Stromal cell of bone marrow (primary cell): ENCODE data around the gene LHFPL2.
"Not testable (repeated sequence)": the region's sequence is repeated elsewhere in the genome, so short reads cannot be mapped to it uniquely, and the experiment has no call there.

Experiments
- DNase-seq: peaks from one replicate; pipeline ENCODE4 v3.0.0-alpha.2; 2012; ENCODE audit warnings: low read depth

LHFPL2 gene

DNA sequence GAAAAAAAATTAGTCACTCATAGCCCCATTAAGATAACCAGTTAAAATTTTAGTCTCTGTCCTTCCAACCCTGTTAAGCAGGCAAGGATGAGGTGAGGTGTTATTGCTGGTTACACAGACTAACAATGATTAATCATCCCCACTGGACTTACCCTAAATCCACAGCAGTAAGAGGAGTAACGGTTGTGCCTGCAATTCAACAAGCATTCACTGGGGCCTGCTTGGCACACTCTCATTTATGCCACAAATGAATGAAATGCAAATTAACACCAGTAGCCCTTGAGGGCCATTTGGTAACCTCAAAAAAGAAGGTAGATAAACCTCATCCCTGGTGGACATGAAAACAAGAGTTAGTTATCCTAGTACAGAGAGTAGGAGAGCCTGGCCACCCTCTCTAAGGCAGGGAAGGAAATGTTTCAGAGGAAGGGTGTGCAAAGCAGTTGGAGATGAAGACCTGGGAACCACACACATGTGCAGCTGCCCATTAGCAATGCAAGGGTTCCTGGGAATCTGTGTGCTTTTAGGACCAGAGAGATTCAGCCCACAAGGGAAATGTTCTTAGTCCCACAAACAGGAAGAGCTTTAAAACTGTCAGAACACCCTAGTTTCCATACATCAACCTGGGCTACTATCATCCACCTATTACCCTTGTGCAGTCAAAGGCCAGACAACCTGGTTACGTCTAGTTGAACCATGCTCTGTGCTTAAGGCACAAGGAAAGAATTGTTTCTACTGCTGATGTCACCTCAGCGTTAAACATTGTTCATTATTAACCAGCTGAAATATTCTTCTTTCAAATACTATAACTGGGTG lies 7.7 kb downstream of the LHFPL2 start:
- no peak for DNase-seq

DNA sequence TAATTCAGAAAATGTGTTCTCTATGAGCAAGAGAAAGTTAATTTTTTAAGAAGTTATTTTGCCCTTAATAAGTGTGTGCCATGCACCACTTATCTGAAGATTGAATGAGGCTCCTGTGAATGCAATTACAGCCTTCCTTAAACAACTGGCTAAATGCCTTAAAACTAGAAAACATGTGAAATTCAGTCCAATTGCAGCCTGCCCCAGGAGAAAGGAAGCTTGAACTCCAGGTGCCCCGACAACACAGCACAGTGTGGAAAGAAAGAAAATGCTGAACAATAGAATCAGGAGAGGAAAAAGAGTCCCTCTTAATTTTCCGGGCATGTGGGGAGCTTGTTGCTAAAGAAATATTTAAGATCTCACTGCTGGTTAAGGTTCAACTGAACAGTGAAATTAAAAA lies 8.8 kb downstream of the LHFPL2 start:
- DNase-seq, result no peak

DNA sequence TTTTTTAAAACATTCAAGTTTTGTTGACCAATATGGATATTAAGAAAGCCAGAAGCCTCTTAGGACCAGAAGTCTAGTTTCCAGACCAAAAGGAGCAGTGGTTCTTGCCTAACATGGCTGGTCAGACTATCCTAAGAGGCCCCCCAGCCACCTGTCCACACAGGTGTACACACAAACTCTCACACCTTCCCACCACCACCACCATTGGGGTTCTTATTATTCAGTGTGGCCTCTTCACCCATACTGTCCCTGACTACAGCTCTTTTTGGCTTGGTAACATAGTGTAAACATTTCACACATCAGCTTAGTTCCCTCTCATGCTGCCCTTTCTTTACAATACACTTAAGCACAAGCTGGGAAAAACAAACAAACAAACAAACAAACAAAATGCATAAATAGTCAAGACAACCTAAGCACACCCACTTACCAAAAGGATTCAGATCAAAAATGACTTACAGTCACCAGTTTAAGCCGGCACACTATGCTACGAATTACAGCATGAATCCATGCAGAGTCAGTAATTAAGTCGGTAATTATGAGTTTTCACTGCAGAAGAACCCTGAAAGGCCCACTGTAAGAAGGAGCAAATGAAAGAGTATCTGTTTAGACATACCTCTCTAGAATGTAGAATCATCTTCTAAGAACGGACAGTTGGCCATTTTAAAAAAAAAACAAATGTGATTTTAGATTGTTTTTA lies 9.5 kb downstream of the LHFPL2 start:
- DNase-seq, result no peak

DNA sequence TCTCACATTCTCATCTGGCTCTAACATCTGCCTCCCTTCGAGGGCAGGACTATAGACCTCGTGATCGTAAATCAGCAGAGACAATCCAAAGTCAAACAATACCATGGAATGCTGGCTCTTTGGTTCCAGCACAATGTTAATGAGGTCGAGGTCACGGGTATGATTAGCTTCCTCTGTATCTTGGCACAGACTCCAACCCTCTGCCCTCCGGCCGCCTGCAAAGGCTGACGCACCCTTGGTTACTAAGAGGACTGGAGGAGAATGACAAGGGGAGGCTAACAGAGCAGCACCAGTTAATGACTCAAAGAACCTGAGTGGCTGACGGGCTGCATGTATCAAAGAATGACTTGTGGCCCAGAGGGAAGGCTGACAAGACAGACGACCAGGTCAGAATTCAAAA lies 10.1 kb downstream of the LHFPL2 start:
- DNase-seq, result peak; percentile 80

DNA sequence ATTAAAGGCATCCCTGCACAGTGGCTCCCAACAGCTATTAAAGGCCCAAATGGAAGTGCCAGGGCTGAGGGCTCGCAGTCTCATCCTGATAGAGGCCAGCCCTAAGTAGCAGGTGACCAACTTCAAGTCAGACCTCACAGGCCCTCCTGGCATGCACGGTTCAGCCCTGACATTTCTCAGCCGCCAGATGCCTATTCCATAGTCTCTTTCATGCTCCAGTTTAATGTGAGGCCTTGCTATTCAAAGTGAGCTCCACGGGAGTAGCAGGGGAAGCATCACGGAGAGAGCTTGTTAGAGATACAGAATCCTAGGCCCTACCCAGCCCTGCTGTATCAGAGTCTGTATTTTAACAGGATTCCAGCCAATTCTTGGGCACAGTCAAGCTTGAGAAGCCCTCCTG lies 11.1 kb downstream of the LHFPL2 start:
- no peak for DNase-seq

DNA sequence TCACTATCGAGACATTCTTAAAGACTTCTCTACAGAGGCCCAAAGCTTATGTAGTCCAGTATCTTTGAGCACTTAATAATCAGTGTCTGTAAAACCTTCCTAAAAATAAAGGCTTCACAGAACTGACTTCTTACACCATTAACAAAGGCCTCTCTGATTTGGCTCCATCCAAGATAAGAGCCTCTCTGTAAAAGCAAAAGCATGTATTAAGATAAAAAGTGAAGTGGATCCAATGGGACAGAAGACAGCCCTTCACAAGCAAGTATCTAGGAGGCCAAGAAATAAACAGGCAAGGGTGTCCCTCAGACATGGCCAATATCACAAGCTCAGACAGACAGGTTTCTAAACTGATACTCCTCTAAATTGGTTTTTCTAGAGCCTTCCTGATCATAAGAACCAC lies 11.9 kb downstream of the LHFPL2 start:
- DNase-seq, result no peak

DNA sequence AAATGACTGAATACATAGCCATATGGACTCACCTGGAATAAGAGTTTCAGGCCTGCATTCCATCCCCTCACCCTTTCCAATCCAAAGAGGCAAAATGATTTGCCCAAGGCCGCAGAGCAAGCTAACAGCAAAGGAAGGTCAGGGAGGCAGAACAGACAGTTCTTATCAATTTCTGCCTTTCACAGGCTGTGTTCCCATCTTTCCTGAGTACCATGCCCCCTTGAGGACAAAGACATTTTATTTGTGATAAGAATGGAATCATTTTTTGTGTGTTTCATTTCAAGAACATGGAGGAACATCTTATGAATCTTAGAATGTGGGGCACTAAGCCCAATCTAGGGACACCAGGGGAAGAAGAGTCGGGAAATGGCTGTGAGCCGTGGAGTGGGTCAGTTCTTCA lies 13.9 kb downstream of the LHFPL2 start:
- no peak for DNase-seq

DNA sequence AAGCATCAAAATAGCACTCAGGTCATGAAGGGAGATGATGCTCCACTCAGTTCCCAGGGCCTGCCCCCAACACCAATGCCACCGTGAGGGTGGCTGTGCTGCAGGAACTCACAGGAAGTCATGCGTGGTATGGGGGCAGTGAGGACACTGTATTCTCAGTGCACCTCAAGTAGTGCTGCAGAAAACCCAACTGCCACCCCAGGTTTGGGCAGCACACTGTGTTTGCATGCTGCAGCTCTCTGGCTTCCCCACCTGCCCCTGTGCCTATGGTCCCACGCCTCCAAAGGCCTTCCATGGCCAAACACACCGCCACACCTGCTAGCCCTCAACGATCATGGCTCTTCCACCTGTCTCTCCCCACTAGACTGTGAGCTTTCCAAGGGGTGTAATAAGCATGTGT lies 14.3 kb downstream of the LHFPL2 start:
- DNase-seq, result no peak

DNA sequence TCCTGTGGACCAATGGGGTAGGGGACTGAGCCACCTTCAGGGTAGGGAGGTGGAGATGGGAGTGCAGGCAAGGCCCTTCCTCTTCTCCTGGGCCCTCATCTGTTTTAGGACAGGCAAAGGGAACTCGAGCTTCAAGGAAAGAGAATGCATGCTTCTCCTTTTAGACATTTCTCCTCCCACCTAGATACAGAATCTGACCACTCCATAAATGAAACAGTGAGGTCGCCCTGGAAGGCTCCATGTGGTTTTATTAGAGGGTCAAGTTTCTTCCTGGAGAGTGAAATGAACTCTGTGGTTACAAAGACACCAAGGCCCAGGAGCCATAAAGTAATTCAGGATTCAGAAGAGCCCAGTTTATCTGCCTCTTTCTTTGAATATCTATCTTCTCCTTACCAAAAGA lies 14.9 kb downstream of the LHFPL2 start:
- DNase-seq, result no peak

DNA sequence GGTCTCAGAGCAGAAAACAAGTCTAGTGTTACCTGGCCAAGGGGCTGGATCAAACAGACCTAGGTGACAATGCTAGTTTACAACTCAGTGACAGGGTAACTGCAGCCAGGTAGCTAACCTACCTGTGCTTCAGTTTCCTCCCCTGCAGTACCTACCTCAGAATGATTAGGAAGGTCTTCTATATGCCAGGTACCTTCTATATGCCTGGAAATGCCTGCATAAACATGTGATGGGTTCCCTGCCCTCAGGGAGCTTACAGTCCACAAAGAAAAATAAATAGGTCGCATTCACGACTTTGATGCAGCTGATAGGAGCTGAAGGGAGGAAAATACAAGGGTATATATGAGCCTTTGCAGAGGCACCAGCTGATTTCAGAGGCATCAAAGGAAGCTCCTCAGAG lies 16.1 kb downstream of the LHFPL2 start:
- DNase-seq, result no peak

DNA sequence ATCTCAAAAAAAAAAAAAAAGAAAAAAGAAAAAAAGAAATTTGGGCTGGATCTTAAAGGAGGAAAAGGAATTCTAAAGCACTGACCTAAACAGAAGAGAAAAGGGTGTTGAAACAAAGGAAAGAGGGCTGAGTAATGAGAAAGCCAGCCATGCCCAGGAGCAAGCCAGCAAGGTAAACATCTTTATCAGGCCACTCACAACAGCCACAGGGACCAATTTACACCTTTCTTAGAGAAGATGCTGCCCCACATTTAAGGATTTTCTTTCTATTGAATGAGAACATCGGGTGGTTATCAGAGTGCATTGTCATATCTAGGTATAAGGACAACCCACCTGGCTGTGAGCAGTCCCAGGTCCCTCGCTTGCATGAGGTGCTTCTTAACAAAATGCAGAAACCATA lies 16.6 kb downstream of the LHFPL2 start:
- DNase-seq, result no peak

DNA sequence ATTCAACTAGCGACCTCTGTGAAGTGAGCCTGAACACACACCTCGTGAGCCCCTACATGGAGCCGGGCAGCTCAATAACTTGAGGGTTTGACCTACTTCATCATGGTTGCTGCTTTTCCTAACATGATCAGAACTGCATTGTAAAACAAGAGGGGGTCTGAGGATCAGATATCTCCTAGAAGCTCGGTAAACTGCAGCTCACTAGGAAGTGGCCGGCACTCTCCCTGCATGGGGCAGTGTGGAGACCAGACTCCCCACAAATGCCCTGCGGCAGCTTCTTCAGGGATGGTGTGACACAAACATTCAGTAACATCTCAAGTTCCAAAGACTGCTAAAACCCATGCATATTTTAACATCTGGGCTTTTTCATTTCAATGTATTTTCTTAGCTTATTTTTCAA lies 18.5 kb downstream of the LHFPL2 start:
- DNase-seq, result no peak

DNA sequence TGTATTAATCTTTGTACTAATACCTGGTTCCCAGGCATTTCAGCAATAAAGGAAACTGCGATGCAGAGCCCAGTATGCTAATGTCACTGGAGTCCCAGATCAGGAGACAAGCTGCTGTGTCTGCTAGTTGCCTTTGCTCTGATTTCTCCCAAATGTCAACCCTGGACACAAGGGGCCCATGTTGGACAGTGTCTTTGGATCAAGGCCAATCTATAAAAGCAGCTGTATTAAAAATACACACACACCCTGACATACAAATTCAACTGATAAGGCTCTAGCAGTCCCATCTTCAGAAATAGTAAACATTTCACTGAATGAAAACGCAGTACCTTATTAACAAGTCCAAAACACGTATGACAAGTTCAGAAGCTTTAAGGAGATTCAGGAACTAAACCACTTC lies 18.9 kb downstream of the LHFPL2 start:
- no peak for DNase-seq

DNA sequence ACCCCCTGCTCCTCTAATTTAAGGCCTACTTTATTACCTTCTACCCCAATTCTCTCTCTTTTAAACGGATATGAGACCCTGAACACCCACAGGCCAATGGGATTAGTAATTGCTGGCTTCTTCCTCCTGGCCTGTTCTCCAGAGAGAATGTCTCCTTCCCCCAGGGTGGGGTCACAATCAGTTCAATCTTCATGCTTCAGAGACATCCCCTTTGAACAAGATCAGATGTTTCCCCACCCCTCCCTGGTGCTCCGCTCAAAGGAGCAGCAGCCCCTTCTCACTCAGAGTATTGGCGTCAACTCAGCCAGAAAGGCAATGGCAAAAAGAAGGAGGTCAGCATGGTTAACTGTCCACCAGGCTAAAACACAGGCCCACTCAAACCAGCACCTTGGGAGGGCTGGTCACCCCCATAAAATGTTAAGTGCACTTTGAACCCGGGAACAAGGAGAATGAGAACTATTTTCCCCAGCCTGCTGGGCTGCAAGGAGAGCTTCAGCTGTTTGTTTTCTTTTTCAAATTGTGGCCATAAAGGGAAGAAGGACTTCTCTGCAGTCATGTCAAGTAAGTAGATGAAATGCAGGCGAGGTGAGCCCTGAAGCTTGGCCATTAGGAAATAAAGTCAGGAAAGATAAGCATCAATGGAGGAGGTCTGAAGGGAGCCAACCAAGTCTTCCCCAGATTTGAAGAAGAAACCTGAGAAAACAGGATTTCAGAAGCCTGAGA lies 20.1 kb downstream of the LHFPL2 start:
- DNase-seq, result no peak

DNA sequence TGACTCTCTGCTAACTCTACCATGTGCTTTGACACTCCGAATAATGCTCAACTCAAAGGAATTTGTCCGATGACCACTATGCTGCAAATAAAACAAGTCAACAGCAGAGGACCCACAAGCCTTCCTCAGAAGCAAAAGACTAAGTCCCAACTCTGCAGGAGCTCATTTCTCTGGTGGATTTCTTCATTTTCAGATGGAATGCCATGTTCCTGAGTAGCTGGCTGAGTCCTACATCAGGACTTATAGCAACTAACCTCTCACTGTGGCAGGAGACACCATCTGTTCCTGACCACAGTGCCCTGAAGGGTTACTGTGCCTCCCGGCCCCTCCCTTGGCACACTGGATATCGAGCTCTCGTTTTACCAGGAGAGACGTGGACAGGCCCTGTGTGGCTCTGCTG lies 20.8 kb downstream of the LHFPL2 start:
- DNase-seq, result no peak

DNA sequence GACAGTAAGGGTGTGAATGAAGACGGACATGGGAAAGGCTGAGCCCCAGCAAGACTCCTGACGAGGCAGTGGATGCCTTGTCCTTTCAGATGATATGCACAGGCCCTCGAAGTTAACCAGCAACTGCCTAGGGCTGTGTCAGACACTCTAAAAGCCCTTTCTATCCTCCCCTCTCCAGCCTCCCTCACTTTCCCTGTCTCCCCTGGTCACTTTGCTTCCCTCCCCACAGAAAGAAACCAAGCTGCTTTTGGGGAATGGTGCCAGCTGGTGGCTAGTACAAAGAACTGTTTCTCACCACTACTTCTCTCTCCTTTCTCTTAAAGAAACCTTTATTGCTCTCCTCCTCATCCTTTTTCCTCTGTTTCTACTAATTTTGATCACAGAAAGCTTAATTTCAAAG lies 21.4 kb downstream of the LHFPL2 start:
- no peak for DNase-seq

DNA sequence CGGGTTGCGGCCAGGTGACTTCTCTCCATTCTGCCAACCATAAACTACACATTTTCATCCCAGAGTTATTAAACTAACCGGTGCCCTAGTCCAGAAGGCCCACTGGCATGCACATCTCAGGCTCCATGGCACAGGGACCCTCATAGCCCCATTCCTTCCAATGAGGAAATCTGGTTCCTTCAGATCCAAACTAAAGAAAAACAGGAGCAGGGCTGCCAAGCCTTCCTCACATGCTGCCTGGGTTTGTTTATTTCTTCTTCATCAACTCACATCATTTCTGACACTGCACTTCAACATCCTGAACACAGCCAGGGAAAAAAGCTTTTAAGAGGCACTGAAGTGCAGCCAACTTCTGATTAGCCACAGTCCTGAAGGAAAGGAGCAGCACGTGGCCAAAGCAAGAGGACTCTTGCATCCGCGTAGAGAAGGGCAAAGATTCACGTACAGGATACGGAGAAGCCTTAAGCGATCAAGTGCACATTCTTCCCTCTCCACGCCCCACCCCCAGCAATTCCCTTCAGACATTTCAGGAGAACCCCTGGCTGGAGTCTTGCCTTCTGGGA lies 22.5 kb downstream of the LHFPL2 start:
- no peak for DNase-seq

DNA sequence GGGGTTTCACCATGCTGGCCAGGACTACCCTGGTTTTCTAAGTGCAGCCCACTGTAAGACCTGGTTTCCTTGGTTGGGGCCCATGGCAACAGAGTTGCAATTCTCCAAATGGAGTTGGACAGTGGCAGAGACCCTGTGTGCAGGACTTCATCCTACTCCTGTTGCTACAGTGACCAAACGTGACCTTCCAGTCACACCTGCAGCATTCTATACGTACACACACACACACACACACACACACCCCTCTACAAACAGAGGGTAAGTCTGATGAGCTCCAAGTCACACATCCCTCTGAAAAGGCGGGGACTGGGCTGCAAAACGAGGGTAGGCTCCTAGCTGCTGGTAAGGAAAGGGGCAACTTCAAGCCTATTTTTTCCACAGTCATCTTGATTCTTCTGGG lies 23.6 kb downstream of the LHFPL2 start:
- no peak for DNase-seq

DNA sequence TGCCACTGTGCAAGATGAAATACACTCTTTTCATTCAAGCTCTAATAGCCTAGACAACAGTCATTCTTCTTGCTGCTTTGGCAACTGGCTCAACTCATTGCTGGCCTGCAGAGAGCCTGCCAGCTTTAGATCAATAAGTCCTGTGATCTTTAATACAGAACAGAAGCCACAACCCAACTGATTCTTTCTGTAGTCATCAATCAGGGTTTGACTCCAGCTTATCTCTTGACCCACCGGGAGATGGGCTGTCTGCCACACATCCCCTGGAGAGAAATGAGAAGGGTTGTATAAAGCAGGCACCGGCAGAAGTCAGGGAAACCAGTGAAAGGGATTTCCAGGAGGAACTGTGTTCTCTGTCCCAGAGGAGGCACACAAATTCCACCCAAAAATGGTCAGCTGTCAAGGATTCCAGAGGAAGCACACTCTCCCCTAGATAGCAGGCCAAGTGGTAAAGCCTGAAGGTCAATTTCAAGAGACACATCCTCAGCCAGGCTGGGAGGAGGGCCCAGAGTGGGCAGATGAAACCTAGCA lies 24.5 kb downstream of the LHFPL2 start:
- DNase-seq, result no peak

DNA sequence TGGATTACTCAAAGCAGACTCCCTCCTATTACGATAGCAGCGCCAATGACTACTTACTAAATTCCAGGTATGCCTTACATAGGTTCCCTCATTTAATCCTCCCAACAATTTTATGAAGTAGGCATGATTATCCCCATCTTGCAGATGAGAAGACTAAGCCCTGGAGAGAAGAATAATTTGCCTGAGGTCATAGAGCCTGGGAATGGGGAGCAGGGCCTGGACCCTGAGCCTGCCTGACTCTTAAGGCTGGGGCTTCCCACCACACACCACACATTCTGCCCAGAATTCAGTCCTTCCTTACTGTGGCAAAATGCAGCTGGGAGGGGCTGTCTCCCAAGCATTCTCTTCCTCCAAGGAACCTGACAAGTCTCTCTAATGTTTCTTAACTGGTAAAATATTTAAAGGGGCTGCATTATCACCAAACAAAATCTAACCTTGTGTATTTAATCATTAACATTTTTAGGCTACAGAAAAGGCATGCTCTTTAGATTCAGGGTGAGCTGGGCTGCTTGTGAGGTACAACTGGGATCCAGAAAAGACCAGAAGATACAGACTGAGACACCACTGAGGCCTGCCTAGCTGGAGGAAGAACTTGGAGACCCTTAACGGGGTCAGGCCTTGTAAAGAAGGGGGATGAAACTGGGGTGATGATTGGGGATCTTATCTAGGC lies 26.1 kb downstream of the LHFPL2 start:
- no peak for DNase-seq

DNA sequence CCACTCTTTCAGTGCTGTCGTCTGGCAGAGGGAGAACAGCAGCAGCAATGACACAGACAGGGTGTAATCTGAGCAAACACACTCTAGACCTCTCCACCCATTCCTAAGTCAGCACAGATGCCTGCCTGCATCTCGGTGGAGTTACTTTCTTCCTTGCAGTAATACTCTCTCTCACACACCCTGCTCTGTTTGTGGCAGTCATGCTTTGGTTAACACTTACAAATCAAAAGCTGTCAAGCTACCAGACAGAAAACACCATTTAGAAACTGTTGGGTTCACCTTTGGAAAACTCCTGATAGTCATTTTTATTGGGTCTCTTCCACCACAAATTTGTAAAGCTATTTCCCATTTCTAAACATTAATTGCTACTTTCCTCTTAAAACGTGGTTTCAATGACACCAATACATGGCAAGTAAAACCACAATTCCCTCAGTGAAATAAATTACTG lies 27.3 kb downstream of the LHFPL2 start:
- no peak for DNase-seq

DNA sequence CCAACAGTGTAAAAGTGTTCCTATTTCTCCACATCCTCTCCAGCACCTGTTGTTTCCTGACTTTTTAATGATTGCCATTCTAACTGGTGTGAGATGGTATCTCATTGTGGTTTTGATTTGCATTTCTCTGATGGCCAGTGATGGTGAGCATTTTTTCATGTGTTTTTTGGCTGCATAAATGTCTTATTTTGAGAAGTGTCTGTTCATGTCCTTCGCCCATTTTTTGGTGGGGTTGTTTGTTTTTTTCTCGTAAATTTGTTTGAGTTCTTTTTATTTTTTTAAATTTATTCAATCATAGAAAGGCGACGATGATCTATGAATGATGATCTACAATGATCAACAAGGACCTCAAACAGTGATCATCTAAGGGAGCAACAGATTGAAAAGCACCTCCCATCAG lies 28.5 kb downstream of the LHFPL2 start:
- not testable (repeated sequence) for DNase-seq
